ENCODE data around the gene MRPL22. TPM values are rescaled to one million over a fixed set of nuclear protein-coding genes. Genes with fewer than 3 reads are reported as not detected.
"Not testable (repeated sequence)": the region's sequence is repeated elsewhere in the genome, so short reads cannot be mapped to it uniquely, and the experiment has no call there.

The MRPL22 gene
- total RNA-seq, 1 donor from 2014 or later: 23.0 TPM

- ATAC-seq; DNase-seq (ENCODE audit: low spot score): not testable (repeated sequence)
Observed at GRCh38 chr5:154939387-154939786, 1.5 kb upstream of the MRPL22 start.

GRCh38 chr5:154940375-154940771 is 500 bp upstream of the MRPL22 start:
- ATAC-seq (no peak), DNase-seq (ENCODE audit: low spot score) (no peak)

GRCh38 chr5:154943527-154943926 is 2.7 kb downstream of the MRPL22 start:
- ATAC-seq: no peak
- DNase-seq (ENCODE audit: low spot score): no peak

- no peak for DNase-seq (ENCODE audit: low spot score)
- no peak for ATAC-seq
Observed at GRCh38 chr5:154944716-154945115, 3.8 kb downstream of the MRPL22 start.

GRCh38 chr5:154945695-154946301 is 4.9 kb downstream of the MRPL22 start:
- ATAC-seq: no peak
- DNase-seq (ENCODE audit: low spot score): no peak

- DNase-seq (ENCODE audit: low spot score) (no peak), ATAC-seq (no peak)
Observed at GRCh38 chr5:154947778-154948177, 6.9 kb downstream of the MRPL22 start.

- ATAC-seq: no peak
- no peak for DNase-seq (ENCODE audit: low spot score)
Observed at GRCh38 chr5:154948313-154948712, 7.4 kb downstream of the MRPL22 start.

- DNase-seq (ENCODE audit: low spot score) (no peak), ATAC-seq (no peak)
Observed at GRCh38 chr5:154949781-154950180, 8.9 kb downstream of the MRPL22 start.

- no peak for DNase-seq (ENCODE audit: low spot score)
- ATAC-seq: no peak
Observed at GRCh38 chr5:154956712-154957111, 15.8 kb downstream of the MRPL22 start.

GRCh38 chr5:154962494-154962893 is 21.6 kb downstream of the MRPL22 start:
- no peak for DNase-seq (ENCODE audit: low spot score)
- no peak for ATAC-seq

- no peak for DNase-seq (ENCODE audit: low spot score)
- ATAC-seq: peak; percentile 52
Observed at GRCh38 chr5:154966081-154966841, 25.4 kb downstream of the MRPL22 start.

- DNase-seq (ENCODE audit: low spot score) (no peak), ATAC-seq (no peak)
Observed at GRCh38 chr5:154966874-154967273, 26.0 kb downstream of the MRPL22 start.

- DNase-seq (ENCODE audit: low spot score) (no peak), ATAC-seq (peak; percentile 33)
Observed at GRCh38 chr5:154967421-154968024, 26.6 kb downstream of the MRPL22 start.

- no peak for ATAC-seq
Observed at GRCh38 chr5:154968953-154969352, 28.1 kb downstream of the MRPL22 start.

GRCh38 chr5:154970759-154971158 is 29.9 kb downstream of the MRPL22 start:
- DNase-seq (ENCODE audit: low spot score): no peak
- ATAC-seq: peak; percentile 46

More at GRCh38 chr5:154968953-154969352, 28.1 kb downstream of the MRPL22 start:
- no peak for DNase-seq (ENCODE audit: low spot score)

- ATAC-seq: no peak
- no peak for DNase-seq (ENCODE audit: low spot score)
Observed at GRCh38 chr5:154971501-154971900, 30.6 kb downstream of the MRPL22 start.

- peak; percentile 76 for ATAC-seq
- DNase-seq (ENCODE audit: low spot score): no peak
Observed at GRCh38 chr5:154972476-154973080, 31.7 kb downstream of the MRPL22 start.

GRCh38 chr5:154976082-154976481 is 35.2 kb downstream of the MRPL22 start:
- ATAC-seq; DNase-seq (ENCODE audit: low spot score): not testable (repeated sequence)

- DNase-seq (ENCODE audit: low spot score): no peak
- ATAC-seq: no peak
Observed at GRCh38 chr5:154977409-154977808, 36.5 kb downstream of the MRPL22 start.

- not testable (repeated sequence) for DNase-seq (ENCODE audit: low spot score); ATAC-seq
Observed at GRCh38 chr5:154978294-154978693, 37.4 kb downstream of the MRPL22 start.

- DNase-seq (ENCODE audit: low spot score) (no peak), ATAC-seq (no peak)
Observed at GRCh38 chr5:154984946-154985516, 44.2 kb downstream of the MRPL22 start.

All from left lobe of liver (tissue), 2 donors.